SIG-M5 (cell line): ENCODE measurements around the gene NCOA7.

Source experiments
- DNase-seq: peaks from one replicate; lab custom pipeline; 2025; lab: John Stamatoyannopoulos, UW

Gene NCOA7, protein sequence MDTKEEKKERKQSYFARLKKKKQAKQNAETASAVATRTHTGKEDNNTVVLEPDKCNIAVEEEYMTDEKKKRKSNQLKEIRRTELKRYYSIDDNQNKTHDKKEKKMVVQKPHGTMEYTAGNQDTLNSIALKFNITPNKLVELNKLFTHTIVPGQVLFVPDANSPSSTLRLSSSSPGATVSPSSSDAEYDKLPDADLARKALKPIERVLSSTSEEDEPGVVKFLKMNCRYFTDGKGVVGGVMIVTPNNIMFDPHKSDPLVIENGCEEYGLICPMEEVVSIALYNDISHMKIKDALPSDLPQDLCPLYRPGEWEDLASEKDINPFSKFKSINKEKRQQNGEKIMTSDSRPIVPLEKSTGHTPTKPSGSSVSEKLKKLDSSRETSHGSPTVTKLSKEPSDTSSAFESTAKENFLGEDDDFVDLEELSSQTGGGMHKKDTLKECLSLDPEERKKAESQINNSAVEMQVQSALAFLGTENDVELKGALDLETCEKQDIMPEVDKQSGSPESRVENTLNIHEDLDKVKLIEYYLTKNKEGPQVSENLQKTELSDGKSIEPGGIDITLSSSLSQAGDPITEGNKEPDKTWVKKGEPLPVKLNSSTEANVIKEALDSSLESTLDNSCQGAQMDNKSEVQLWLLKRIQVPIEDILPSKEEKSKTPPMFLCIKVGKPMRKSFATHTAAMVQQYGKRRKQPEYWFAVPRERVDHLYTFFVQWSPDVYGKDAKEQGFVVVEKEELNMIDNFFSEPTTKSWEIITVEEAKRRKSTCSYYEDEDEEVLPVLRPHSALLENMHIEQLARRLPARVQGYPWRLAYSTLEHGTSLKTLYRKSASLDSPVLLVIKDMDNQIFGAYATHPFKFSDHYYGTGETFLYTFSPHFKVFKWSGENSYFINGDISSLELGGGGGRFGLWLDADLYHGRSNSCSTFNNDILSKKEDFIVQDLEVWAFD

GRCh38 chr6:125790358-125791150, at the start of gene NCOA7:
NCOA7 (plus strand) TSS chr6:125790960; CDS start chr6:125815355, 24,395 bp downstream.
- DNase-seq = no peak

DNA sequence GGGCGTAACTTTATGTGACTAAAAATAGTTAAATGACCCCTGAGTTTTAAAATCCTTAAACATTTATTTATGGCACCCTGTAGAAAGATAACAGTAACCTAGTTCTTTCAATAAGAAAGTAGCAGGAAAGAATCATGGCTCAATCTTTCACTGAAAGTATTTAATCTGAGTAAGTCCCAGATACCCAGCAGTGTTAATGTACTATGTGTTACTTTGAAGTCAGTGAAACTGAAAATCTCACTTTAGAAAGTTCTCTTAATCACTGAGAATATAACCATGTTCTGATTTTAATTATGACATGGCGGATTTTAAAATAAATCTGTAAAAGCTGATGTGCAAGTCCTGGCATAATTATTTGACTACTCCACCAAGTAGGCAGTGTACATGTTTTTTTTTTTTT, 49.4 kb upstream of the NCOA7 start:
- no peak for DNase-seq

- no peak for DNase-seq
Measured at GRCh38 chr6:125742024-125742423, 48.7 kb upstream of the NCOA7 start.

DNA sequence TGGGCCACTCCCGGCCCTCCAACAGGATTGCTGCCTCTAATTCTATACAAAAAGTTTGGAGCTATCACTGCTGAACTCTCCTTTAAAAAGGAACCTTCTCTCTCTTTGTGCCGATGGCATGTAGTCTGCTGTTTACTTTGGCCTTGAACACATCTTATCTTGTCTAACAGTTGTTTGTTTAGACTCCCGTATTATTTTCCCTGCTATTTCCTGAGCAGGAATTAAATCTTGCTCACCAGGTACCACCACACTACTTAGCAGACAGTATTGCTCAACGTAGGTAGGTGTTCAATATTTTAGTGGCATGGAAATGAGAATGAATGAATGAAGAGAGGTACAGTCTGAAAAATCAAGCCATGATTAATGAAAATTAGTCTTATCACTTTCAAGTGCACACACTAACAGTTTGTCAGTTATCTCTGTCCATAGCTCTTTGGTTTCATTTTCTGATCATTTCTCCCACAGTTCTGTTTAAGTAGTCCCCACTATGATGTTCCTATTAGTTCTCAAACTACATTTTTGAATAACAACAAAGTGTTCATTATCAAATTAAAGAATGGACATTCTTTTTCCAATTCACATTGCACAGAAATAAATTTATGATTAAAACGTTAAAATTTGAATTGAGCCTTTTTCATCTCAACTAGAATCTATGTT, 48.2 kb upstream of the NCOA7 start:
- DNase-seq = no peak

- no peak for DNase-seq
Measured at GRCh38 chr6:125743604-125744003, 47.2 kb upstream of the NCOA7 start.

DNA sequence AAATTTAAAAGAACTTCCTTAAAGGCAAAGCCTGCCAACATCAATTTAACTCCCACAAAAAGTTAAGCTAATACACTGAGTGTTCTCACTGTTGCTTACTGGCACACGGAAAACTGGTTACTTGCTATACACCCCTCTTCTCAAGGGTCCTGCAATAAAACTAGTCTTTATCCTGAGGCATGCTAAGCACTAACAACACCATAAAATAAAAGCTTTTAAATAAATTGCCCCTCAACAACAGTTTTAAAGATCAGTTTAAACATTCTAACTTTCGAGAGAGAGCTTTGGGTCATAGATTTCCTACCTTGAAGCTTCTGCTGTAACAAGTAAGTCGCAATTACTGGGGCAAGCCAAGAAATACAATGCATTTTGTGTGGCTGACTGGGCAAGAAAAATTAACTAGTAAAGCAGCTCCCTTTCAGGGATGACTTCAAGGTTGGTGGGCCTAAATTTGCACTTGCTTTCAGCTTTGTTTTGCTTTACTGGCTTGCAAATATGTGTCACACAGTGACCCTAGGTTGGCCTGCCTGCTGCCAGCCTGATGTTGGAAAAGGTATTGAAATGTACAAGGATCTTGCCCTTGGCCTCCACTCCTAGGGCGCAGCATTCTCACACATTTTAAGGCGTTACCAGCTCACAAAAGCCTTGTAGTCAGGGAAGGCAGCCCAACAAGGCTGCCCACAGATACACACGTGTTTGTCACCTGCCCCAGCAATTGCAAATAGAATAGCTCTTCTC, 45.3 kb upstream of the NCOA7 start:
- DNase-seq = no peak

GRCh38 chr6:125746019-125746414, 44.7 kb upstream of the NCOA7 start:
- no peak for DNase-seq

GRCh38 chr6:125746731-125747588, 43.8 kb upstream of the NCOA7 start:
- DNase-seq = no peak

DNA sequence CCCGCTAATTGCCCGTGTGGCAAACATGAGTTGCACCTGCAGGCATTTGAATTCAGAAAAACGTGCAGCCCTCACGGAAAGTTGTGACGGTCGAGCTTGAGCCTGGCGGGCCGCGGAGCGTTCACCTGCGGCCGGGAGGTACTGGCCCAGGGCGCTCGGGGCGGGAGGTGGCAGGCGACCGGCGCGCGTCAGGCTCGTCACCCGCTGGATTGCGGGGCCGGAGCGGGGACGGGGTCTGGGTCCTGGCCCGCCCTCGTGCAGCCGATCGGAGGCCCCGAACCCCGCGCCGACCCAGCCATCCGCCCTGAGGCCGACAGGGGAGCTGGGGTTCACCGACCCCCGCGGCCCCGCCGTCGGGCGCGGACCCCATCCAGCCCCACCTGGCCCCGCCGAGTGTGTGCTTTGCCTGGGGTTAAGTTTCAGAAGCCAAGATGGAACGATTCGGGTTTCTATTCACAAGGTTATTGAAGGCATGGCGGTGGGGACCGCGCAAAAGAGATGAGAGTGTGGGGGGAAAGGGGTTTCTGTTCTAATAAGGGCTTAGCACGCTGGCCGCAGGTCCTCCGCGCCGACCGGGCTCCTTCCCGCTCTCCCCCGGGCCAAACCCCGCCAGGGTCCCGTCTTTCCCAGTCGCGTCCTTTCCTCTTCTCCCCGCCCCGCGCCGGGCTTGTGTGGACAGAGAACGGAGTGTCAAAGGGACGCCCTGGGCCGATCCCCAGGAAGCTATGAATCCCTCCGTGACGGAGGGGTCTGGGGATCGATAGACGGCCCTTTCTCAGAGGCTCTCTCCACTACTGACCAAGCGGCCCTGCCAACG, 43.0 kb upstream of the NCOA7 start:
- no peak for DNase-seq

- no peak for DNase-seq
Measured at GRCh38 chr6:125748406-125749172, 42.2 kb upstream of the NCOA7 start.

- DNase-seq = no peak
Measured at GRCh38 chr6:125749173-125749864, 41.4 kb upstream of the NCOA7 start, which contains the start of gene HEY2. HEY2 (plus strand) TSS chr6:125749632; CDS start chr6:125749777, 145 bp downstream.

DNA sequence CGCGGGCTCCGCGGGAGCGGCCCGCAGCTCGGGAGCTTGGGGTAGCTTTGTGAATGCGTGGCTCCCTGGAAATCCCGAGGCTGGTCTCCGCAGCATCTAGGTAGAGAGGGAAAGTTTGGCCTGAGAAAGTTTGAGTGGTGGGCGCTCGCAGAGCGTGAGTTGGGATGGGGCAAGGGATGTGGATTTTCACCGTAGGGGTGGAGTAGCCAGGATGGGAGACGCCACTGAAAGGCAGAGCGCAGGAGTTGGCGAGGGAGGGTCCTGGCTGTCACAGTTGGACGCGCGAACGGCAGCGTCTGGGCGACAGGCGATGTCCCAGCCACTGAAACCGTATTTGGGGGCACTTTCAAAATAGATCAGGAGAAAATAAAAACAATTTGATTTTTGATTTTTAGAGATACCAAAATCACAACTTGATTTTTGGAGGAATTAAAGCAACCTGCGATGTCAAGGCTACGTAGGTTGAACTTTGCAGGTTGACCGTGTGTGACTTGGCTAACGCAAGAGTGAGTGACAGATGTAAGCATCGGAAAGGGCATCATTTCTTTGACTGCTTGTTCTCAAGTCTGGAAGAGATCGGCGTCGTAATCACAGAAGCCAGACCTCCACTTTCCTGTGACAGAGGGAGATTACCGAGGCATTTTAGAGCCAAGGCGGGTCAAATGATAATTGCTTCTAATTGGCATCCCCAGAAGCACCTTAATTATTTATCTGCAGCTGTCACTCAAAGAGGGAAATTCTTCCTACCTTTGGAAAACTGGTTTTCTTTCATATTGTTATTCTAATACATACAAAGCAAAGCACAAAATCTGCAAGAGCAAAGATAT, 40.7 kb upstream of the NCOA7 start:
- DNase-seq = no peak

DNA sequence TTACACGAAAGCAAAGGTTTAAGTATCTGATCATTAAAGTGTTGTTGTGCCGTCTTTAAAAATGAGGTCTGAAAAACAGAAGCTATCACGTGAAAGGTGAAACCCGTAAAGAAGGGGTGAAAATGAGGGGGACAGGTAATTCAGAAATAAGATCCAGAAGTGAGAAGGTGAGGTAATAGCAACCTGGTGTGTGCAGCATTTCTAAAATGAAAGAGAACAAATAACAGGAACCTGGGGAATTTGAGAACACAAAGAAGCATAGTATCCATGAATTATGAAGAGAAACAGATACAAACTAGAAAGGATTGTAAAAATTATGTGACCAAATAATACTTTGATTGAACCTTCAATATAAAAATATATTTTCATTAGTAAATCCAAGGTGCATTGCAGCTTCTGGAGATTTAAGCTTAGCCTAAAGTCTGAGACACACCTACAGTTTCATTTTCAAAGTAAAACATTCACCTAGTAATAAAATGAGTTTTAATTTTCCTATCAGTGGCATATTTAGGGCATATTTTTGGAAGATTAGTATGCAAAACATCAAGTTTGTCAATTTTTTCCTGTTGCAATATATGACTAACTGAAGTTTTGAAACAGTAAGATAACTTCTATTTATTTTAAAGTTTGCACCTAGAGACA, 39.9 kb upstream of the NCOA7 start:
- DNase-seq = no peak

DNA sequence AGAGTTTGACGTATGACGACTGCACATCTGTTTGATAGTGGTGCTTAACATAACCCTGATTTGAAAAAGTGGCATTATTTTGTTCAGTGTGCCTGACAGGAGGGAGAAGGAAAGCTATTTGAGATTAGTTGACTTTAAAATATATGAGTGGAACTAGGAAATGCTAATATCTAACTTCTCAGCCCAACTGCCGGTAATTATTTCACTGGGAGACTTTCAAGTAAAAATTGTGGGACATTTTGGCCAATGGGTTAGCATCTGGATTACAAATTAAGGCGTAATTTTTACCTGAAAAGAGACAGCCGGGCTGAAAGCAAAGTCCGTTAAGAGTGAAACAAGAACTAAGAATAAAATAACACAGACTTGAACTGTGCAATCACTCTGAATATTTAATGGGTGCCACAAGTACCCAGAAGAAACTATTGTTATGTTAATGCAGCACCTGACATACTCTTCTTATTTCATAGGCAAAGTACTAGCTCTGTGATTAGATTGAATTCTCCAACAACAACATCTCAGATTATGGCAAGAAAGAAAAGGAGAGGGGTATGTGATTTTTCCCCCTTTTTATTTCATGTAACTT, 39.3 kb upstream of the NCOA7 start:
- no peak for DNase-seq

DNA sequence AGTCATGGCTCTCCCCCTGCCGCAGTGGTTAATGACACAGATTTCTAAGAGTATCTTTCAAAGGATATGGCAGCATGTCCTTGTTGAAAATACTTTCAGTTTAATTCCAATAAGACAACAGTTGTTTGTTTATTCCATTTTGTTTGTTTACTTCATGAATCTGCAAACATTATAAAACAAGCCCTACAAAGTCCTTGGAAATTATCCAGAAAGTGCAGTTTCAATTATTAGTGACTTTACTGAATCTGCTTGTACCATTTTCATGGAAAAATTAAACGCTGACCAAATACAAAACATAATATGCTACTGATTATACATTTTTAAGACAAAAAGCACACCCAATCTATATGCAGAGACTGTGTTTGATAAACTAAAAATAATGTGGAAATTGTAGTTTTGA, 38.0 kb upstream of the NCOA7 start:
- DNase-seq = no peak
